Measurements from ENCODE around the gene TSSK2. TPM values are rescaled to one million over a fixed set of nuclear protein-coding genes. Genes with fewer than 3 reads are reported as not detected.
A peak's percentile ranks its signal among the peaks of the same experiment; 100 is the strongest.

TSSK2 gene
- total RNA-seq, 2 donors from 2014 or later: 8.0 TPM; not detected in 1

DNA sequence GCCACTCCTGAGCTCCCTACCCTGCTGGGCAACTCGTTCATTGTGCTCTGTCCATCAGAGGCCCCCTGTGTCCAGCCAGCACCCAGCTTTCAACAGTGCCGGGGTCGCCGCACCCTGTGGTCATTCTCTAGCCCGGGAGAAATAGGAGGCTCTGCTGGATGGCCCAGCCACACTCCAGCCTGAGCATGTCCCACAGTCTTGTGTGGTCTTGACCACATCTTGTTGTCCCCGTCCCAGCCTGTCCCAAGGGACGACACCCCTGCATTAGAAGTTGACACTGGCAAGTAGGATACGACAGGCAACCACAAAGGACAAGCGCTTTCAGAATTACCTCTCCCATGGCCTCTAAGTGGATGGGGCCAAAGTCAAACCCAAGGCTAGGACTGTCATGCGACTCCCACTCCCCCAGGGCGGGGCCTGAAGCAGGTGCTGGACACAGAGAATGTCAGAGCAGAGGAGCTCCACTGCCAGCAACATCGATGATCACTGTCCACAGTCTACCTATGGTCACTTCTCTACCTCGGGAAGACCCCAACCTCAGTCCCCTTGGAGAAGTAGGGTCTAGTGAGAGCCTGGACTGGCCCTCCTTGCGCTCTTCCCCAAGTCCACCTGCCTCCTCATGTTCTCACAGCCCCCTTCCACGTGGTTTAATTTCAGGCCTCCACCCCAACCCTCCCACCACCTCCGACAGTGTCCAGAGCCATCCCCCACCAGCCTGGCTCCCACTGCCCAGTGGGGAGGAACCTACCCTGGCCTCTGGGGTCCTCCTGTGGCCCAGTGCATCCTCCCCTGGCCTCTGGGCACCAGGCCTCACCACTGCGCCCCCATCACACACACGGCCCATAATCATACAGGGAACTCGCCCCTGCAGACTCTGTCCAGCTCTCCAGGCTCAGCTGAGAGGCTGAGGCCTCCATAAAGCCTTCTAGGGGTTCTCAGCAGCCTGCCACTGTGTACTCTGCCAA, 4.5 kb upstream of the TSSK2 start:
- H3K4me1 ChIP-seq (replicated peaks): no peaks in the 10 kb centered on the region
- H3K27ac ChIP-seq: no peak overlapping the region
- H3K36me3 ChIP-seq: no peaks in the 10 kb centered on the region
- no peaks in the 10 kb centered on the region for H3K27me3 ChIP-seq (replicated peaks; ENCODE audit: insufficient read depth)
- intact Hi-C loops (cut with DNase I): no loop called here
- no peak for DNase-seq (ENCODE audit: low spot score)
- TF ChIP-seq POLR2AphosphoS5 (IDR thresholded peaks at IDR 0.05) (no peak), POLR2A (IDR thresholded peaks at IDR 0.05) (no peak), CTCF (IDR thresholded peaks at IDR 0.05) (no peak)
- H3K4me3 ChIP-seq: no peak overlapping the region
- WGBS: 89% methylated on average over 19 of the region's 19 CpGs
- no peaks in the 10 kb centered on the region for H3K9me3 ChIP-seq

DNA sequence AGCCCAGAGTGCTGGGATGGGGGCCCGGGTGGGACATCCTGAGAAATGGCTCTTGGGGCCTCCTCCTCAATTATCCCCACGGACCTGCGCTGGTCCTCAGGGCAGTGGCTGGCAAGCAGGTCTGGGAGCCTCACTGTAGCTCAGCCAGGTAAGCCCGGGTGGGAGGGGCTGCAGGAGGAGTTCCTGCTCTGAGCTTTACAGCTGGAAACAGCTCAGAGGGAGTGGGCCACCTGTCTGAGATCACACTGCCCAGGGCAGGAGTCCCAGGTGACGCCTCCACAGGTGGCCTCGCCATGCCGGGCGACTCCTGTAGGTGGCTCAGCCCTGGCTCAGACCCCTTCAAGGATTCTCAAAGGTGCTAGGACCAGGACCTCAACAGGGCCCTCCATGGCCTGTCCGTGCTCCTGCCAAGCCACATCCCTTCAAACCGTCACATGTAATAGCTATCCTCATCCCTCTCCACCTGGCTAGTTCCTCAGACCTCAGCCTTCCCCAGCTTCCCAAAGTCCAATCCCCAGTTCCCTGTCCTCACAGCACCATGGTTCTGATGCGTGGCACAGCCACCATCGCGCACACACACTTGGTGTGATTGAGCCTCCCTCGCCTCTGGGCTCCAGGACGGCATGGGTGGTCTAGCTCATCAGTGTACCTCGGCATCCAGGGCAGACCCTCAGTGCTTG, 3.6 kb upstream of the TSSK2 start:
- H3K4me3 ChIP-seq: no peak overlapping the region
- H3K27me3 ChIP-seq (replicated peaks; ENCODE audit: insufficient read depth): no peaks in the 10 kb centered on the region
- 73% methylated on average over 16 of the region's 16 CpGs for WGBS
- no peaks in the 10 kb centered on the region for H3K9me3 ChIP-seq
- no peaks in the 10 kb centered on the region for H3K4me1 ChIP-seq (replicated peaks)
- TF ChIP-seq POLR2AphosphoS5 (IDR thresholded peaks at IDR 0.05) (no peak), CTCF (IDR thresholded peaks at IDR 0.05) (no peak), POLR2A (IDR thresholded peaks at IDR 0.05) (no peak)
- no peaks in the 10 kb centered on the region for H3K36me3 ChIP-seq
- no peak for DNase-seq (ENCODE audit: low spot score)
- H3K27ac ChIP-seq: no peak overlapping the region
- intact Hi-C loops (cut with DNase I): no loop called here

GRCh38 chr22:19128009-19128401, 3.1 kb upstream of the TSSK2 start:
- intact Hi-C loops (cut with DNase I): no loop called here
- TF ChIP-seq POLR2AphosphoS5 (IDR thresholded peaks at IDR 0.05) (no peak), CTCF (IDR thresholded peaks at IDR 0.05) (no peak), POLR2A (IDR thresholded peaks at IDR 0.05) (no peak)
- H3K27me3 ChIP-seq (replicated peaks; ENCODE audit: insufficient read depth): no peaks in the 10 kb centered on the region
- H3K9me3 ChIP-seq: no peaks in the 10 kb centered on the region
- peaks cover 0 to under 1% of the 10 kb centered on the region in 2 donors for H3K36me3 ChIP-seq
- H3K4me3 ChIP-seq: no peak overlapping the region
- no peak for DNase-seq (ENCODE audit: low spot score)
- no peak overlapping the region for H3K27ac ChIP-seq
- WGBS: 91% methylated on average over 7 of the region's 7 CpGs
- no peaks in the 10 kb centered on the region for H3K4me1 ChIP-seq (replicated peaks)

- Histone ChIP-seq H3K27ac (no peak overlapping the region), H3K36me3 (peaks cover 0 to 12% of the 10 kb centered on the region in 2 donors), H3K27me3 (replicated peaks; ENCODE audit: insufficient read depth) (no peaks in the 10 kb centered on the region), H3K4me3 (no peak overlapping the region), H3K4me1 (replicated peaks) (no peaks in the 10 kb centered on the region), H3K9me3 (no peaks in the 10 kb centered on the region)
- WGBS: 78% methylated on average over 7 of the region's 7 CpGs
- no peak for TF ChIP-seq POLR2AphosphoS5 (IDR thresholded peaks at IDR 0.05)
- TF ChIP-seq POLR2A (IDR thresholded peaks at IDR 0.05): no peak
- no peak for DNase-seq (ENCODE audit: low spot score)
- intact Hi-C loops (cut with DNase I): no loop called here
Observed at GRCh38 chr22:19128946-19129727, 2.0 kb upstream of the TSSK2 start.

GRCh38 chr22:19129871-19130270, 1.2 kb upstream of the TSSK2 start:
- peak; percentile 67 for DNase-seq (ENCODE audit: low spot score)
- H3K4me3 ChIP-seq: no peak overlapping the region
- H3K4me1 ChIP-seq (replicated peaks): no peaks in the 10 kb centered on the region
- H3K27ac ChIP-seq: peak overlapping the region in 1 of 2 donors; percentile 5
- no peaks in the 10 kb centered on the region for H3K9me3 ChIP-seq
- H3K27me3 ChIP-seq (replicated peaks; ENCODE audit: insufficient read depth): no peaks in the 10 kb centered on the region
- intact Hi-C loops (cut with DNase I): no loop called here
- 44% methylated on average over 8 of the region's 8 CpGs for WGBS
- TF ChIP-seq CTCF (IDR thresholded peaks at IDR 0.05) (no peak), POLR2AphosphoS5 (IDR thresholded peaks at IDR 0.05) (peak; percentile 41), POLR2A (IDR thresholded peaks at IDR 0.05) (peak; percentile 19)
- peaks cover 0 to 18% of the 10 kb centered on the region in 2 donors for H3K36me3 ChIP-seq
